NB4 (cell line): ENCODE data around the gene MYH10.

Source experiments
- CTCF ChIP-seq: IDR thresholded peaks from one replicate; pipeline ENCODE4 v1.5.1; 2012; ENCODE audit warnings: low read depth, low read length
- MAX ChIP-seq: IDR thresholded peaks from 2 replicates; pipeline ENCODE4 v1.6.1; 2011; ENCODE audit warnings: low read depth, low read length
- MYC ChIP-seq: IDR thresholded peaks from 2 replicates; pipeline ENCODE4 v1.6.1; 2011; ENCODE audit warnings: low read depth, low read length
- POLR2A ChIP-seq: IDR thresholded peaks from 2 replicates; pipeline ENCODE4 v1.6.1; 2011; ENCODE audit warnings: mild to moderate bottlenecking; ENCODE audit not compliant: insufficient read length; ENCODE audit errors: extremely low read depth

GRCh38 chr17:8466456-8466855, 164.1 kb downstream of the MYH10 start:
- TF ChIP-seq CTCF: no peak
- no peak for TF ChIP-seq POLR2A
- no peak for TF ChIP-seq MAX
- no peak for TF ChIP-seq MYC
